PC-3 (cell line): ENCODE data around the gene AMPD2. TPM values are rescaled to one million over a fixed set of nuclear protein-coding genes. Genes with fewer than 3 reads are reported as not detected.

Experiments used
- ATAC-seq: fragments of 200-7000 bp; cut with Tn5 transposase; 2 replicates; pipeline ENCODE4 v1.9.1; 2020; ENCODE audit warnings: mild to moderate bottlenecking, moderate library complexity
- BruUV-seq: library from RNA; stranded (reverse); fragments of 400-500 nt; replicated peaks from 2 replicates; lab custom pipeline; 2021; lab: Mats Ljungman, UMichigan
- CTCF ChIA-PET: fragments of 300-600 bp; sonication (Branson Sonifier 250); formaldehyde crosslinking; loops from one replicate; lab custom pipeline; 2022; ENCODE audit warnings: antibody characterized with exemption; lab: Charles Lee
- POLR2A ChIA-PET: fragments of 300-600 bp; sonication (Branson Sonifier 250); formaldehyde crosslinking; loops from one replicate; lab custom pipeline; 2022; ENCODE audit warnings: antibody characterized with exemption; ENCODE audit not compliant: unreplicated experiment; lab: Charles Lee
- DNase-seq: peaks from one replicate; pipeline ENCODE4 v3.0.0-alpha.2; 2015
- H2AFZ ChIP-seq: fragments of 300-600 bp; sonication (generic); 2 replicates; pipeline ENCODE4 v1.6.0; 2016; ENCODE audit warnings: antibody characterized with exemption, low read length
- H3F3A ChIP-seq: fragments of 300-600 bp; sonication (generic); one replicate; pipeline ENCODE4 v1.6.0; 2017; ENCODE audit warnings: antibody characterized with exemption, low read length, control low read depth, mild to moderate bottlenecking; ENCODE audit not compliant: unreplicated experiment
- H3K27ac ChIP-seq: fragments of 300-600 bp; sonication (generic); 2 replicates; pipeline ENCODE4 v1.5.1; 2016; ENCODE audit warnings: mild to moderate bottlenecking, low read length
- H3K27me3 ChIP-seq: fragments of 300-600 bp; sonication (generic); 2 replicates; pipeline ENCODE4 v1.6.1; 2016; ENCODE audit warnings: low read length, mixed read lengths
- H3K36me3 ChIP-seq: fragments of 300-600 bp; sonication (generic); 2 replicates; pipeline ENCODE4 v1.6.1; 2016; ENCODE audit warnings: low read depth, mixed run types, low read length, mixed read lengths
- H3K4me1 ChIP-seq: fragments of 300-600 bp; sonication (generic); 2 replicates; pipeline ENCODE4 v1.5.1; 2016; ENCODE audit warnings: low read length; ENCODE audit not compliant: insufficient read depth
- H3K4me2 ChIP-seq: fragments of 300-600 bp; sonication (generic); 2 replicates; pipeline ENCODE4 v1.6.0; 2016; ENCODE audit warnings: low read length
- H3K4me3 ChIP-seq: fragments of 300-600 bp; sonication (generic); 2 replicates; pipeline ENCODE4 v1.5.1; 2016; ENCODE audit warnings: mild to moderate bottlenecking, low read length, mixed read lengths
- H3K79me2 ChIP-seq: fragments of 300-600 bp; sonication (generic); 2 replicates; pipeline ENCODE4 v1.6.1; 2017; ENCODE audit warnings: low read length, mixed read lengths
- H3K9ac ChIP-seq: fragments of 300-600 bp; sonication (generic); 2 replicates; pipeline ENCODE4 v1.6.0; 2016; ENCODE audit warnings: mild to moderate bottlenecking, low read length
- H3K9me2 ChIP-seq: fragments of 300-600 bp; sonication (generic); replicated peaks from 2 replicates; pipeline ENCODE4 v1.6.1; 2016; ENCODE audit warnings: mixed run types, low read length, mixed read lengths
- H3K9me3 ChIP-seq: fragments of 300-600 bp; sonication (generic); 2 replicates; pipeline ENCODE4 v1.6.1; 2016; ENCODE audit warnings: low read length, mixed read lengths
- H4K20me1 ChIP-seq: fragments of 300-600 bp; sonication (generic); 2 replicates; pipeline ENCODE4 v1.6.1; 2016; ENCODE audit warnings: low read length, mixed read lengths
- EZH2 ChIP-seq: fragments of 300-600 bp; sonication (generic); IDR thresholded peaks from one replicate; pipeline ENCODE4 v1.6.1; 2017; ENCODE audit warnings: antibody characterized with exemption, mild to moderate bottlenecking, low read length; ENCODE audit not compliant: unreplicated experiment
- EZH2phosphoT487 ChIP-seq: fragments of 300-600 bp; sonication (generic); IDR thresholded peaks from 2 replicates; pipeline ENCODE4 v1.6.1; 2018; ENCODE audit warnings: mild to moderate bottlenecking, antibody characterized with exemption, low read length, borderline replicate concordance
- intact Hi-C: fragments of 100-400 bp; cut with micrococcal nuclease; formaldehyde crosslinking; loops from 2 replicates; pipeline ENCODE4 v1.9.0; 2023
- total RNA-seq: library from RNA; depleted of rRNA; stranded (reverse); fragments of >200 nt; gene quantifications from 2 replicates; pipeline ENCODE4 v1.2.3, GENCODE V29; 2014
- TF ChIP-seq, protein P1 (sequence below): fragments of 300-600 bp; sonication (generic); conservative IDR thresholded peaks from 2 replicates; pipeline ENCODE4 v1.5.1; 2017; ENCODE audit warnings: antibody characterized with exemption, low read depth, mild to moderate bottlenecking, low read length

The AMPD2 gene
- total RNA-seq, 1 experiment from 2014 or later: 75.3 TPM

GRCh38 chr1:109653306-109653705 is 33.7 kb downstream of the AMPD2 start:
- no peak overlapping the region for H3K9ac ChIP-seq

GRCh38 chr1:109654519-109654918 is 34.9 kb downstream of the AMPD2 start:
- Histone ChIP-seq H3K9ac (no peak overlapping the region), H3F3A (no peaks in the 10 kb centered on the region), H3K36me3 (no peaks in the 10 kb centered on the region), H3K9me3 (no peaks in the 10 kb centered on the region), H4K20me1 (no peaks in the 10 kb centered on the region), H3K79me2 (no peaks in the 10 kb centered on the region), H3K27ac (no peak overlapping the region), H2AFZ (no peak overlapping the region), H3K4me3 (no peak overlapping the region), H3K4me2 (no peak overlapping the region), H3K27me3 (no peaks in the 10 kb centered on the region), H3K9me2 (no peaks in the 10 kb centered on the region), H3K4me1 (peaks cover 38% of the 10 kb centered on the region)
- DNase-seq: no peak
- BruUV-seq: no TSS peak
- ATAC-seq: no peak
- intact Hi-C loops: no loop called here
- CTCF ChIA-PET: no interaction called here
- no peak for TF ChIP-seq EZH2phosphoT487
- TF ChIP-seq, protein P1, sequence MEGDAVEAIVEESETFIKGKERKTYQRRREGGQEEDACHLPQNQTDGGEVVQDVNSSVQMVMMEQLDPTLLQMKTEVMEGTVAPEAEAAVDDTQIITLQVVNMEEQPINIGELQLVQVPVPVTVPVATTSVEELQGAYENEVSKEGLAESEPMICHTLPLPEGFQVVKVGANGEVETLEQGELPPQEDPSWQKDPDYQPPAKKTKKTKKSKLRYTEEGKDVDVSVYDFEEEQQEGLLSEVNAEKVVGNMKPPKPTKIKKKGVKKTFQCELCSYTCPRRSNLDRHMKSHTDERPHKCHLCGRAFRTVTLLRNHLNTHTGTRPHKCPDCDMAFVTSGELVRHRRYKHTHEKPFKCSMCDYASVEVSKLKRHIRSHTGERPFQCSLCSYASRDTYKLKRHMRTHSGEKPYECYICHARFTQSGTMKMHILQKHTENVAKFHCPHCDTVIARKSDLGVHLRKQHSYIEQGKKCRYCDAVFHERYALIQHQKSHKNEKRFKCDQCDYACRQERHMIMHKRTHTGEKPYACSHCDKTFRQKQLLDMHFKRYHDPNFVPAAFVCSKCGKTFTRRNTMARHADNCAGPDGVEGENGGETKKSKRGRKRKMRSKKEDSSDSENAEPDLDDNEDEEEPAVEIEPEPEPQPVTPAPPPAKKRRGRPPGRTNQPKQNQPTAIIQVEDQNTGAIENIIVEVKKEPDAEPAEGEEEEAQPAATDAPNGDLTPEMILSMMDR: no peak
- no peak for TF ChIP-seq EZH2
- POLR2A ChIA-PET: no interaction called here

More at GRCh38 chr1:109653306-109653705, 33.7 kb downstream of the AMPD2 start:
- Histone ChIP-seq H3K36me3 (no peaks in the 10 kb centered on the region), H3K4me1 (peaks cover 41% of the 10 kb centered on the region), H3K4me3 (no peak overlapping the region), H3K79me2 (no peaks in the 10 kb centered on the region), H3K27ac (no peak overlapping the region), H2AFZ (no peak overlapping the region), H3K9me3 (no peaks in the 10 kb centered on the region), H3K4me2 (peak overlapping the region; percentile 37; the same call in 1 of the 2 replicates), H4K20me1 (no peaks in the 10 kb centered on the region), H3F3A (no peaks in the 10 kb centered on the region), H3K9me2 (no peaks in the 10 kb centered on the region), H3K27me3 (no peaks in the 10 kb centered on the region)
- BruUV-seq: no TSS peak
- no peak; the same call in 1 of the 2 replicates for ATAC-seq
- POLR2A ChIA-PET: interaction anchor here (0.6 kb wide), 1 partner anchor 86 kb away, joined by 3 read pairs; no protein-coding TSS in a partner anchor
- intact Hi-C loops: no loop called here
- CTCF ChIA-PET: interaction anchor here (0.6 to 4.6 kb wide), 2 partner anchors 13 to 107 kb away, joined by 3 to 31 read pairs; no protein-coding TSS in a partner anchor
- TF ChIP-seq EZH2: no peak
- peak; percentile 54 for DNase-seq

GRCh38 chr1:109655615-109656519 is 36.2 kb downstream of the AMPD2 start, which contains the start of gene GSTM4:
Gene GSTM4 (plus strand): TSS chr1:109656099. CDS start chr1:109656390, 291 bp downstream.
- H3K9me3 ChIP-seq: no peaks in the 10 kb centered on the region
- no peaks in the 10 kb centered on the region for H3K36me3 ChIP-seq
- ATAC-seq (peak; percentile 95), DNase-seq (peak; percentile 57)
- ChIA-PET CTCF (interaction anchor here (0.5 to 1.0 kb wide), 3 partner anchors 16 to 330 kb away, joined by 3 to 7 read pairs (median 4); no protein-coding TSS in a partner anchor), POLR2A (no interaction called here)
- intact Hi-C loops: no loop called here
- H3K79me2 ChIP-seq: no peaks in the 10 kb centered on the region
- peak within 1 kb of the TSS; percentile 59 for H3K9ac ChIP-seq
- no peaks in the 10 kb centered on the region for H3K9me2 ChIP-seq
- no peaks in the 10 kb centered on the region for H3K27me3 ChIP-seq
- no peaks in the 10 kb centered on the region for H3F3A ChIP-seq
- H2AFZ ChIP-seq: peak within 1 kb of the TSS; percentile 100
- TF ChIP-seq EZH2phosphoT487 (no peak), EZH2 (no peak)
- TF ChIP-seq, protein P1: no peak
- BruUV-seq: TSS peak; percentile 86
- H3K4me2 ChIP-seq: peak within 1 kb of the TSS; percentile 100
- H4K20me1 ChIP-seq: no peaks in the 10 kb centered on the region
- H3K4me1 ChIP-seq: peaks cover 26% of the 10 kb centered on the region
- peak within 1 kb of the TSS; percentile 98 for H3K4me3 ChIP-seq
- H3K27ac ChIP-seq: no peak within 1 kb of the TSS
